ENCODE data around the gene HPSE2. TPM values are rescaled to one million over a fixed set of nuclear protein-coding genes. Genes with fewer than 3 reads are reported as not detected.

Gene HPSE2
- total RNA-seq, 1 donor from 2014 or later: 10.6 TPM

DNA sequence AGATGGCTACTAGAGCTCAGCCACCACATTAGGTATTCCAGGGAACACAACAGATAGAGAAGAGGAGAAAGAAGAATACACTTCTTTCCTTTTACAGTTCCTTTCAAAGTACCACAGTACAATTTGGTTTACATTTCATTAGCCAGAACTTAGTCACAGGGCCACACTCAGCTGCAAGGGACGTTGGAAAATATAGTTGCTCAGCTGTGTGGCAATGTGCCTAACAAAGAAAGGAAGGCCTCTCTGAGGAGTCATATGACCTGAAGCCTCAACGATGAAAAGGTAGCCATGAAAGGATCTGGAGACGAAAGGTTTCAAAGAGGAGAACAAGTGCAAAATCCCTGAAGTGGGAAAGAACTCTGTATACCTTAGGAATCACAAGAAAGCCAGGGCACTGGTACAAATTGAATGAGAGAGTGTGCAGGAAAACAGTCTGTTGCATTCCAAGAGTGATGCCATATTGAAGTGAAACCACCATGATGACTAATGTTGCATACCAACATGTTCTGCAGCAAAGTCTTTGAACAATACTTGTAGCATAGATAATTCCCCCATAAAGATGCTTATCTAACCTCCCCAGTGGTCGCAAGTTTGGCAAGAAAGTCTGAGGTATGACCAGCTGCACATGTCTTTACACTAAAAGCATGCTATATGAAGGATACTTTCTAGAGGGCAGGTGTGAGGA is 278.9 kb downstream of the HPSE2 start:
- no peak for DNase-seq (ENCODE audit: extremely low spot score in 2 of 2)
- intact Hi-C loops (cut with DNase I): no loop called here
- H3K27ac ChIP-seq: peak overlapping the region; percentile 25

GRCh38 chr10:98953251-98953650 is 282.4 kb downstream of the HPSE2 start:
- peaks cover 11% of the 10 kb centered on the region for H3K4me1 ChIP-seq
- no peak overlapping the region for H3K27ac ChIP-seq
- H3K4me3 ChIP-seq: no peak overlapping the region
- DNase-seq (ENCODE audit: extremely low spot score in 2 of 2): no peak
- no peaks in the 10 kb centered on the region for H3K27me3 ChIP-seq
- intact Hi-C loops (cut with DNase I): no loop called here
- no peaks in the 10 kb centered on the region for H3K36me3 ChIP-seq
- TF ChIP-seq, protein P1, sequence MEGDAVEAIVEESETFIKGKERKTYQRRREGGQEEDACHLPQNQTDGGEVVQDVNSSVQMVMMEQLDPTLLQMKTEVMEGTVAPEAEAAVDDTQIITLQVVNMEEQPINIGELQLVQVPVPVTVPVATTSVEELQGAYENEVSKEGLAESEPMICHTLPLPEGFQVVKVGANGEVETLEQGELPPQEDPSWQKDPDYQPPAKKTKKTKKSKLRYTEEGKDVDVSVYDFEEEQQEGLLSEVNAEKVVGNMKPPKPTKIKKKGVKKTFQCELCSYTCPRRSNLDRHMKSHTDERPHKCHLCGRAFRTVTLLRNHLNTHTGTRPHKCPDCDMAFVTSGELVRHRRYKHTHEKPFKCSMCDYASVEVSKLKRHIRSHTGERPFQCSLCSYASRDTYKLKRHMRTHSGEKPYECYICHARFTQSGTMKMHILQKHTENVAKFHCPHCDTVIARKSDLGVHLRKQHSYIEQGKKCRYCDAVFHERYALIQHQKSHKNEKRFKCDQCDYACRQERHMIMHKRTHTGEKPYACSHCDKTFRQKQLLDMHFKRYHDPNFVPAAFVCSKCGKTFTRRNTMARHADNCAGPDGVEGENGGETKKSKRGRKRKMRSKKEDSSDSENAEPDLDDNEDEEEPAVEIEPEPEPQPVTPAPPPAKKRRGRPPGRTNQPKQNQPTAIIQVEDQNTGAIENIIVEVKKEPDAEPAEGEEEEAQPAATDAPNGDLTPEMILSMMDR (IDR thresholded peaks at IDR 0.05): no peak
- TF ChIP-seq POLR2A (IDR thresholded peaks at IDR 0.05): no peak
- no peak for TF ChIP-seq POLR2AphosphoS5 (IDR thresholded peaks at IDR 0.05; ENCODE audit: insufficient read depth in 1 of 2, low read depth in 1 of 2)
- no peaks in the 10 kb centered on the region for H3K9me3 ChIP-seq

More for the DNA sequence above, 278.9 kb downstream of the HPSE2 start:
- peaks cover 16% of the 10 kb centered on the region for H3K4me1 ChIP-seq
- H3K9me3 ChIP-seq: no peaks in the 10 kb centered on the region
- no peak for TF ChIP-seq POLR2AphosphoS5 (IDR thresholded peaks at IDR 0.05; ENCODE audit: insufficient read depth in 1 of 2, low read depth in 1 of 2)
- TF ChIP-seq, protein P1 (IDR thresholded peaks at IDR 0.05): no peak
- no peak for TF ChIP-seq POLR2A (IDR thresholded peaks at IDR 0.05)
- H3K36me3 ChIP-seq: no peaks in the 10 kb centered on the region
- no peak overlapping the region for H3K4me3 ChIP-seq
- H3K27me3 ChIP-seq: no peaks in the 10 kb centered on the region

DNA sequence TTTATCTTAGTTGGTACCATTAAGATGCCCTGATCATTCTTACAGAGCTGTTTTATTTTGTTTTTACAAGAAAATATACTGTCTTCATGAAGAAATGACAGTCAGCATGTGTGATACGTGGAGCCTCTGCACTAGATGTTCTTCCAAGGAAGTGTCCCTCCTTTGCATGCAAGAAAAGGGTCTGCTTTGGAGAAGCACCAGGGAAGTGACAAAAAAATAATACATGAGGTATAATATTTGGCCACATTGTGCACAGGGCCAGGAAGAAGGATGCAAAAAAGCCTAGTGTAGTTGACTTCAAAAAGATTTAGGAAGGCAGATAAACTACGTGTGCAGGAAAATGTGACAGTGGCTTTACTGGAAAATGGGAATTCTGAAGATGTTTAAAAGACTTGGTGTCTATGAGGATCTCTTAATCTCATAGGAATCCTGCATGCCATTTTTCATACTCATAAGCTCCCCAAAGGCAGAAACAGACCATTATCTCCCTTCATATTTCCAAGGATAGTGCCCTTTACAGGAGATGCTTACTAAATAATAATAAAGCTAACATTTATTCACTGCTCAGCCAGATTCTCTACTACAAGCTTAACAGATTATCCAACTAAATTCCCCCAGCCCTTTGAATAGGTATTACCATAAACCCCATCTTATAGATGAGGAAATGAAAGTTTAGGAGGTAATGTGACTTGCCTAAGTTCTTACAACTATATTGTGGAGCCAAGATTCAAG is 284.2 kb downstream of the HPSE2 start:
- H3K36me3 ChIP-seq: no peaks in the 10 kb centered on the region
- no peak for TF ChIP-seq POLR2A (IDR thresholded peaks at IDR 0.05)
- TF ChIP-seq POLR2AphosphoS5 (IDR thresholded peaks at IDR 0.05; ENCODE audit: insufficient read depth in 1 of 2, low read depth in 1 of 2): no peak
- TF ChIP-seq, protein P1 (IDR thresholded peaks at IDR 0.05): no peak
- H3K4me1 ChIP-seq: no peaks in the 10 kb centered on the region
- DNase-seq (ENCODE audit: extremely low spot score in 2 of 2): no peak
- no peaks in the 10 kb centered on the region for H3K27me3 ChIP-seq
- no peaks in the 10 kb centered on the region for H3K9me3 ChIP-seq
- H3K27ac ChIP-seq: no peak overlapping the region
- no peak overlapping the region for H3K4me3 ChIP-seq
- intact Hi-C loops (cut with DNase I): no loop called here

- Histone ChIP-seq H3K4me1 (no peaks in the 10 kb centered on the region), H3K36me3 (no peaks in the 10 kb centered on the region), H3K9me3 (no peaks in the 10 kb centered on the region), H3K27me3 (no peaks in the 10 kb centered on the region), H3K4me3 (no peak overlapping the region), H3K27ac (peak overlapping the region; percentile 6)
- TF ChIP-seq, protein P1 (IDR thresholded peaks at IDR 0.05): no peak
- no peak for TF ChIP-seq POLR2AphosphoS5 (IDR thresholded peaks at IDR 0.05; ENCODE audit: insufficient read depth in 1 of 2, low read depth in 1 of 2)
- no peak for TF ChIP-seq POLR2A (IDR thresholded peaks at IDR 0.05)
- no peak for DNase-seq (ENCODE audit: extremely low spot score in 2 of 2)
- intact Hi-C loops (cut with DNase I): no loop called here
These were observed 285.5 kb downstream of the HPSE2 start for GRCh38 chr10:98950106-98950505.

- Histone ChIP-seq H3K36me3 (no peaks in the 10 kb centered on the region), H3K4me3 (no peak overlapping the region), H3K27ac (no peak overlapping the region), H3K27me3 (no peaks in the 10 kb centered on the region), H3K4me1 (no peaks in the 10 kb centered on the region), H3K9me3 (no peaks in the 10 kb centered on the region)
- intact Hi-C loops (cut with DNase I): no loop called here
- TF ChIP-seq POLR2AphosphoS5 (IDR thresholded peaks at IDR 0.05; ENCODE audit: insufficient read depth in 1 of 2, low read depth in 1 of 2): no peak
- no peak for TF ChIP-seq POLR2A (IDR thresholded peaks at IDR 0.05)
- TF ChIP-seq, protein P1 (IDR thresholded peaks at IDR 0.05): no peak
- no peak for DNase-seq (ENCODE audit: extremely low spot score in 2 of 2)
These were observed 286.3 kb downstream of the HPSE2 start for GRCh38 chr10:98949306-98949705.

Data from vagina (tissue), 2 donors.